Endothelial cell (in vitro differentiated cells): Measurements from ENCODE around the gene ANO9. TPM values are rescaled to one million over a fixed set of nuclear protein-coding genes. Genes with fewer than 3 reads are reported as not detected.

Source experiments
- DNase-seq: peaks from one replicate; pipeline ENCODE4 v3.0.0; 2021; ENCODE audit warnings: low spot score
- H3K27ac Mint-ChIP-seq: one replicate; pipeline ENCODE4 v1.8.0; 2021; ENCODE audit warnings: mixed read lengths, inconsistent platforms; ENCODE audit not compliant: unreplicated experiment
- H3K27me3 Mint-ChIP-seq: one replicate; pipeline ENCODE4 v1.8.0; 2021; ENCODE audit warnings: mild to moderate bottlenecking, moderate library complexity, mixed read lengths, inconsistent platforms; ENCODE audit not compliant: unreplicated experiment
- H3K36me3 Mint-ChIP-seq: one replicate; pipeline ENCODE4 v1.8.0; 2021; ENCODE audit warnings: mild to moderate bottlenecking, low read depth, mixed read lengths, inconsistent platforms; ENCODE audit not compliant: unreplicated experiment
- H3K4me1 Mint-ChIP-seq: one replicate; pipeline ENCODE4 v1.8.0; 2021; ENCODE audit warnings: mild to moderate bottlenecking, mixed read lengths, inconsistent platforms; ENCODE audit not compliant: unreplicated experiment
- H3K4me3 Mint-ChIP-seq: one replicate; pipeline ENCODE4 v1.8.0; 2021; ENCODE audit warnings: mild to moderate bottlenecking, mixed read lengths, inconsistent platforms; ENCODE audit not compliant: unreplicated experiment
- H3K9me3 Mint-ChIP-seq: one replicate; pipeline ENCODE4 v1.8.0; 2021; ENCODE audit warnings: mixed read lengths, inconsistent platforms; ENCODE audit not compliant: unreplicated experiment
- total RNA-seq: library from RNA; stranded (reverse); fragmentation: NEBNext Ultra II Directional; extraction: Animal tissue kit (Norgen Biotek cat#: 25700); gene quantifications from one replicate; pipeline ENCODE4 v1.2.1, GENCODE V29; 2021; ENCODE audit not compliant: unreplicated experiment
- TF ChIP-seq, protein P1 (sequence below): fragments of 200-600 bp; sonication (generic); IDR thresholded peaks from one replicate; pipeline ENCODE4 v1.5.0; 2021; ENCODE audit warnings: antibody characterized with exemption; ENCODE audit not compliant: unreplicated experiment

ANO9 gene
- total RNA-seq, 1 donor from 2014 or later = 0.41 TPM

DNA sequence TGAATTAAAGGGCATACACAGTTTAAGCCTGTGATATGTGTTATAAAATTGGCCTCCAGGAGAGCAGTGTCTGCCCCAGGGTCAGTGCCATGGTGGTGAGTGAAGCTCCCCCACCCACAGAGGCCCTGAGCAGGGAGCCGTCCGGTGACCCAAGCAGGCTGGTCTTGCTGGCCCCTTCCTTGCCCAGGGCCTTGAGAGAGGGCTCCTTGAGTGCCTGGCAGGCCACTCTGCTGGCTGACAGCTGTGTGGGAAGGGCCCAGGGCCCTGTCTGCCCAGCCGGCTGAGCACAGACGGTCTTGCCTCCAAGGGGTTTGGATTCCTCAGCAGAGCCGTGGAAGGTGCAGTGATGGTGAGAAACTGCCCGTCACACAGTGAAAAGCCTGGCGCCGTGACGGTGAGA lies 34.1 kb upstream of the ANO9 start:
- TF ChIP-seq, protein P1, sequence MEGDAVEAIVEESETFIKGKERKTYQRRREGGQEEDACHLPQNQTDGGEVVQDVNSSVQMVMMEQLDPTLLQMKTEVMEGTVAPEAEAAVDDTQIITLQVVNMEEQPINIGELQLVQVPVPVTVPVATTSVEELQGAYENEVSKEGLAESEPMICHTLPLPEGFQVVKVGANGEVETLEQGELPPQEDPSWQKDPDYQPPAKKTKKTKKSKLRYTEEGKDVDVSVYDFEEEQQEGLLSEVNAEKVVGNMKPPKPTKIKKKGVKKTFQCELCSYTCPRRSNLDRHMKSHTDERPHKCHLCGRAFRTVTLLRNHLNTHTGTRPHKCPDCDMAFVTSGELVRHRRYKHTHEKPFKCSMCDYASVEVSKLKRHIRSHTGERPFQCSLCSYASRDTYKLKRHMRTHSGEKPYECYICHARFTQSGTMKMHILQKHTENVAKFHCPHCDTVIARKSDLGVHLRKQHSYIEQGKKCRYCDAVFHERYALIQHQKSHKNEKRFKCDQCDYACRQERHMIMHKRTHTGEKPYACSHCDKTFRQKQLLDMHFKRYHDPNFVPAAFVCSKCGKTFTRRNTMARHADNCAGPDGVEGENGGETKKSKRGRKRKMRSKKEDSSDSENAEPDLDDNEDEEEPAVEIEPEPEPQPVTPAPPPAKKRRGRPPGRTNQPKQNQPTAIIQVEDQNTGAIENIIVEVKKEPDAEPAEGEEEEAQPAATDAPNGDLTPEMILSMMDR = no peak
- H3K27ac Mint-ChIP-seq = peak overlapping the region; percentile 30
- H3K36me3 Mint-ChIP-seq = peaks cover 5% of the 10 kb centered on the region
- H3K9me3 Mint-ChIP-seq = no peaks in the 10 kb centered on the region
- no peak overlapping the region for H3K4me3 Mint-ChIP-seq
- H3K27me3 Mint-ChIP-seq = peaks cover 5% of the 10 kb centered on the region
- DNase-seq = no peak
- no peaks in the 10 kb centered on the region for H3K4me1 Mint-ChIP-seq

DNA sequence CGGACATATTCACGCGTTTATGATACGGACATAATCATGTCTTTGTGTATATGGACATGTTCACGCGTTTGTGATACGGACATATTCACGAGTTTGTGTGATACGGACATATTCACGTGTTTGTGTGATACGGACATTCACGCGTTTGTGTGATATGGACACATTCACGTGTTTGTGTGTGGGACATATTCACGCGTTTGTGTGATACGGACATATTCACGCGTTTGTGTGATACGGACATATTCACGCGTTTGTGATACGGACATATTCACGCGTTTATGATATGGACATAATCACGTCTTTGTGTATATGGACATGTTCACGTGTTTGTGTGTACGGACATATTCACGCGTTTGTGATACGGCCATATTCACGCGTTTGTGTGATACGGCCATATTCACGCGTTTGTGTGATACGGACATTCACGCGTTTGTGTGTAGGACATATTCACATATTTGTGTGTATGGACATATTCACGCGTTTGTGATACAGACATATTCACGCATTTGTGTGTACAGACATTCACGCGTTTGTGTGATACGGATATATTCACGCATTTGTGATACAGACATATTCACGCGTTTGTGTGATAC lies 33.2 kb upstream of the ANO9 start:
- TF ChIP-seq, protein P1 = no peak
- Mint-ChIP-seq H3K36me3 (peaks cover 5% of the 10 kb centered on the region), H3K4me3 (no peak overlapping the region), H3K27ac (no peak overlapping the region), H3K4me1 (peaks cover under 1% of the 10 kb centered on the region), H3K9me3 (no peaks in the 10 kb centered on the region), H3K27me3 (peaks cover 5% of the 10 kb centered on the region)
- DNase-seq = no peak

DNA sequence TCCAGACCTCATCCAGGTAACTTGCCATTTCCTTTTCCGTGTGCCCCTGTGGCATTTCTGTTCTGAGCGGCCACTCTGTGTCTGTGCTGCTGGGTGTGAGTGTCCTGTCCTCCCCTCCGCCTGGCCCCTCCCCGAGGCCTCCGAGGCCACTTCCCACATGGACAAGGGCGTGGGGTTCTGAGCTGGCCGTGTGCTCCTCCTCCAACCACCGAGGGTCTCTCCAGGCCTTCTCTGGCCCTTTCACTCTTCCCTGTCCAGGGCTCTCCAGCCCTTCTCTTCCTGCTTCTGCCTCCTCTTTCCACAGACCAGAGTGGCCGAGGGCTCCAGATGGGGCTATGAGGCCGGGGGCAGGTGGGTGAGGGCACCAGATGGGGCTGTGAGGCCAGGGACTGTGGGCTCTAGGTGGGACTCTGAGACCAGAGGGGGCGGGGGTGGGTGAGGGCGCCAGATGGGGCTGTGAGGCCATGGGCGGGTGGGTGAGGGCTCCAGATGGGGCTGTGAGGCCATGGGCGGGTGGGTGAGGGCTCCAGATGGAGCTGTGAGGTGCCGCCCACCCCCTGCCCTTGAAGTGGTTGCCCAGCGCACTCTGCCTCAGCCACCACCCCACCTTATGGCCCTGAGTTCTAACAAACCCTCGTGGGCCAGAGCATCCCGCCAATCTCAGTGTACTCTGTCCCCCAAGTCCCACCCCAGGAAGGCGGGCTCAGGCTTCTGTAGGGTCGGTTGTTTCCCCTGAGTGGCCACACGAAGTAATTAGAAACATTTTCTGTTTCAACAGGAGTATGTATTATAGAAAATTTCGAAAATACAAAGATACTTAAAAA lies 32.4 kb upstream of the ANO9 start:
- no peaks in the 10 kb centered on the region for H3K9me3 Mint-ChIP-seq
- DNase-seq = no peak
- TF ChIP-seq, protein P1 = no peak
- H3K36me3 Mint-ChIP-seq = peaks cover 5% of the 10 kb centered on the region
- no peak overlapping the region for H3K27ac Mint-ChIP-seq
- peaks cover 7% of the 10 kb centered on the region for H3K4me1 Mint-ChIP-seq
- H3K27me3 Mint-ChIP-seq = peaks cover 5% of the 10 kb centered on the region
- H3K4me3 Mint-ChIP-seq = no peak overlapping the region

DNA sequence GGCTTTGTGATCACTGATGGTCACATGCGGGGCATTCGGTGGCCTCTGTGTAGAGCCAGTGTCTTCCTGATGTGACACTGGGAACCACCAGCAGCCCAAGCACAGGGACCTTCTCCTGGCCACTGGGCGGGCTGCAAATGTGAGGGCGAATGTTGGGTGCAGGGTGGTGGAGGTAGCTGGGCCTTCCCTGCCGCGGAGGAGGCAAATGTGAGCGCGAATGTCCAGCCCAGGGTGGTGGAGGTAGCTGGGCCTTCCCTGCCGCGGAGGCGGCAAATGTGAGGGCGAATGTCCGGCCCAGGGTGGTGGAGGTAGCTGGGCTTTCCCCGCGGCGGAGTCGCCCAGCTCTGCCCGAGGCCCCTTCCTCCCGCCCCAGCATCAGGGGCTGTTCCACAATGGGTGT lies 31.6 kb upstream of the ANO9 start:
- no peak overlapping the region for H3K27ac Mint-ChIP-seq
- DNase-seq = no peak
- TF ChIP-seq, protein P1 = no peak
- H3K36me3 Mint-ChIP-seq = peaks cover 5% of the 10 kb centered on the region
- H3K9me3 Mint-ChIP-seq = no peaks in the 10 kb centered on the region
- peaks cover 7% of the 10 kb centered on the region for H3K27me3 Mint-ChIP-seq
- no peak overlapping the region for H3K4me3 Mint-ChIP-seq
- peaks cover 11% of the 10 kb centered on the region for H3K4me1 Mint-ChIP-seq

DNA sequence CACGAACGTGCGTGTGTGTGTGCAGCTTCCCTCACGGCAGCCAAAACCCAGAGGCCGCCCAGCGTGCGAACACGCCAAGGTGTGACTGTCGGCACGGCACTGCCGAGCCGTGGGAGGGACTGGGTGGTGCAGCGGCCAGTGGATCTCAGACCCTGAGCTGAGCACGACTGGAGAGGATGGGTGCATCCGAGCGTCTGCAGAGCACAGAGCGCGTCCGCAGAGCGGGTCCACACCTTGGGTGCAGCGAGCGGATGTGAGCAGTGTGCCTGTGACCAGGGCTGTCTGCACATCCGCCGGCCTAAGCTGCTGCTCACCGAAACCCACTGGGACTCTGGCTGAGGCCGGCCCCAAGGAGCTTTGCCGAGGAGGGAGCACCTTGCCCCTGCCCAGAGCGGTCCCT lies 31.0 kb upstream of the ANO9 start:
- Mint-ChIP-seq H3K27me3 (peaks cover 7% of the 10 kb centered on the region), H3K27ac (no peak overlapping the region), H3K4me3 (no peak overlapping the region), H3K9me3 (no peaks in the 10 kb centered on the region), H3K36me3 (peaks cover 5% of the 10 kb centered on the region), H3K4me1 (peaks cover 17% of the 10 kb centered on the region)
- TF ChIP-seq, protein P1 = no peak
- no peak for DNase-seq
